ENCODE measurements around the gene IL18R1.

GRCh38 chr2:102346381-102347130 is 9.0 kb upstream of the IL18R1 start:
- TF ChIP-seq NR3C1 (IDR thresholded peaks at IDR 0.05) (no peak), EP300 (IDR thresholded peaks at IDR 0.05) (no peak), USF2 (IDR thresholded peaks at IDR 0.05) (no peak), KDM1A (IDR thresholded peaks at IDR 0.05; ENCODE audit: low read depth) (no peak), POLR2A (IDR thresholded peaks at IDR 0.05; ENCODE audit: low read length) (no peak), CTCF (IDR thresholded peaks at IDR 0.05) (no peak), RAD21 (conservative IDR thresholded peaks at IDR 0.05 in 1 of 2, IDR thresholded peaks at IDR 0.05 in 1 of 2) (no peak), ESRRA (IDR thresholded peaks at IDR 0.05; ENCODE audit: borderline replicate concordance, low read length) (no peak), PHF8 (IDR thresholded peaks at IDR 0.05; ENCODE audit: borderline replicate concordance, low read depth) (no peak), RCOR1 (IDR thresholded peaks at IDR 0.05; ENCODE audit: low read depth, low read length) (no peak)
